ENCODE data around the gene GPRIN3. TPM values are rescaled to one million over a fixed set of nuclear protein-coding genes. Genes with fewer than 3 reads are reported as not detected.
A peak's percentile ranks its signal among the peaks of the same experiment; 100 is the strongest.

GPRIN3 gene
- 2.1 TPM for total RNA-seq

DNA sequence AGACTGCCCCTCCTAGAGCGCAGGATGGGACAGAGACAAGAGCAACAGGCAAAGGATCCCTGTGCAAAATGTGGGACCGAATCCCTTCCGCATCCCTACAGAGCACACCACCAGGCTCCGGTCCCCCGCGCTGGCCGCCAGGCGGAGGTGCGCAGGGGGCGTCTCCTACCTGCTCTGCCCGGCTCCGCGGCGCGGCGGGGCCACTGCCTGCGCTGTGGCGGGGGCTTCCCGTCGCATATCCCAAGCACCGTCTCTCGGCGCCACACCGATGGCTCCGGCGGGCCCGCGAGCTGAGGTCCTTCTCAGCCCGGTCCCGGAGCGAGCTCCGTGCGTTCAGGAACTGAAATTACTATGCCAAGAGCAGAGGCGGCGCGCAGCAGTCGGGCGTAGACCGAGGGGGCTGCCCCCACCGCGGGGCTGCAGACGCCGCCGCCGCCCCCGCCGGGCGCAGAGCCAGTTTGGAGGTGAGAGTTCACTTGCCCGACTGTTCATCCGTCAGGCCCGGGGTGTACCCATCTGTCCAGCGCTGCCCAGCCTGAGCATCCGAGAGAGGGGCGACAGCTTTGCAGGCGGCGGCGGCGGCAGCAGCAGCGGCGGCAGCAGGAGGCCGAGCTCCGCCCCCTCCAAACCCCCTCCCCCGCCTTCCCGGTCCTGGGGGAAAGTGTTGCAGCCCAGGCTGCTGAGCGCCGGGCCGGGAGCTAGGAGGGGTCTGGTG lies at the start of gene GPRIN3:
TSS of gene GPRIN3 (minus strand) at position 355 of the 715 bp plus-strand sequence. CDS start 57,690 bp downstream, outside the sequence.
- Histone ChIP-seq H3K27ac (peak within 1 kb of the TSS in 1 of 2 donors; percentile 11), H3K27me3 (no peaks in the 10 kb centered on the region), H3K9me3 (no peaks in the 10 kb centered on the region), H3K36me3 (no peaks in the 10 kb centered on the region), H3K4me3 (peak within 1 kb of the TSS; percentile 67 to 79), H3K4me1 (no peaks in the 10 kb centered on the region)
- intact Hi-C loops (cut with DNase I): no loop called here
- DNase-seq (ENCODE audit: low spot score in 2 of 2): peak in 1 of 2 donors; percentile 64
- no peak for TF ChIP-seq CTCF (IDR thresholded peaks at IDR 0.05)

GRCh38 chr4:89357340-89357739 lies 49.7 kb upstream of the GPRIN3 start:
- Histone ChIP-seq H3K36me3 (no peaks in the 10 kb centered on the region), H3K9me3 (no peaks in the 10 kb centered on the region), H3K4me3 (no peak overlapping the region), H3K27me3 (no peaks in the 10 kb centered on the region), H3K4me1 (no peaks in the 10 kb centered on the region), H3K27ac (no peak overlapping the region)
- TF ChIP-seq CTCF (IDR thresholded peaks at IDR 0.05): no peak
- intact Hi-C loops (cut with DNase I): no loop called here
- no peak for DNase-seq (ENCODE audit: low spot score in 2 of 2)

- Histone ChIP-seq H3K9me3 (no peaks in the 10 kb centered on the region), H3K36me3 (no peaks in the 10 kb centered on the region), H3K27me3 (no peaks in the 10 kb centered on the region), H3K4me3 (no peak overlapping the region), H3K4me1 (no peaks in the 10 kb centered on the region), H3K27ac (no peak overlapping the region)
- no peak for TF ChIP-seq CTCF (IDR thresholded peaks at IDR 0.05)
- no peak for DNase-seq (ENCODE audit: low spot score in 2 of 2)
- intact Hi-C loops (cut with DNase I): no loop called here
Observed at GRCh38 chr4:89356086-89356485, 48.5 kb upstream of the GPRIN3 start.

DNA sequence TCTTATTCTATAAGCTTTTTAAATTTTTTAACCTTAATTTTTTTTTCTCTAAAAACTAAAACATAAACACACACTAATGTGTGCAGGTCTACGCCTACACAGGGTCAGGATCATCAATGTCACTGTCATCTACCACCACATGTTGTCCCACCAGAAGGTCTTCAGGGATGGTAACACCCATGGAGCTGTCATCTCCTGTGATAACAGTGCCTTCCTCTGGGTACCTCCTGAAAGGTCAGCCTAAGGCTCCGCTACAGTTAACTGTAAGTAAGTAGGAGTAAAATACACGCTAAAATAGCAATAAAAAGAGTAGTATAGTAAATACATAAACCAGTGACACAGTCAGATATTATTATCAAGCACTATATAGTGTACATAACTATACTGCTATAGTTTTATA lies 45.9 kb upstream of the GPRIN3 start:
- Histone ChIP-seq H3K9me3 (no peaks in the 10 kb centered on the region), H3K27me3 (no peaks in the 10 kb centered on the region), H3K4me1 (no peaks in the 10 kb centered on the region), H3K4me3 (no peak overlapping the region), H3K27ac (no peak overlapping the region), H3K36me3 (no peaks in the 10 kb centered on the region)
- no peak for TF ChIP-seq CTCF (IDR thresholded peaks at IDR 0.05)
- intact Hi-C loops (cut with DNase I): no loop called here
- no peak for DNase-seq (ENCODE audit: low spot score in 2 of 2)

GRCh38 chr4:89352541-89352940 lies 44.9 kb upstream of the GPRIN3 start:
- no peak for TF ChIP-seq CTCF (IDR thresholded peaks at IDR 0.05)
- H3K9me3 ChIP-seq: peaks cover 4 to 7% of the 10 kb centered on the region in 2 donors
- no peaks in the 10 kb centered on the region for H3K4me1 ChIP-seq
- no peak for DNase-seq (ENCODE audit: low spot score in 2 of 2)
- no peaks in the 10 kb centered on the region for H3K27me3 ChIP-seq
- no peaks in the 10 kb centered on the region for H3K36me3 ChIP-seq
- H3K27ac ChIP-seq: no peak overlapping the region
- no peak overlapping the region for H3K4me3 ChIP-seq
- intact Hi-C loops (cut with DNase I): no loop called here

Measured in ascending aorta (tissue), 2 donors.